H9 (cell line): ENCODE data around the gene OR52M1. TPM values are rescaled to one million over a fixed set of nuclear protein-coding genes. Genes with fewer than 3 reads are reported as not detected.
"Not testable (repeated sequence)": the region's sequence is repeated elsewhere in the genome, so short reads cannot be mapped to it uniquely, and the experiment has no call there.

Source experiments
- DNase-seq: peaks from one replicate; pipeline ENCODE4 v3.0.0-alpha.2; 2017
- H2AFZ ChIP-seq: one replicate; pipeline ENCODE4 v1.6.1; 2013; ENCODE audit warnings: mild to moderate bottlenecking, low read length, control low read depth, moderate library complexity
- H2AK5ac ChIP-seq: 2 replicates; pipeline ENCODE4 v1.6.1; 2013; ENCODE audit warnings: low read length, control low read depth, mixed read lengths; ENCODE audit not compliant: insufficient read length
- H2BK120ac ChIP-seq: one replicate; pipeline ENCODE4 v1.6.1; 2013; ENCODE audit warnings: low read depth, mild to moderate bottlenecking, low read length, control low read depth, inconsistent platforms; ENCODE audit not compliant: poor library complexity, severe bottlenecking
- H2BK12ac ChIP-seq: 2 replicates; pipeline ENCODE4 v1.6.1; 2013; ENCODE audit warnings: low read length, control low read depth, mixed read lengths, low read depth; ENCODE audit not compliant: insufficient read length
- H2BK15ac ChIP-seq: 2 replicates; pipeline ENCODE4 v1.6.1; 2013; ENCODE audit warnings: low read depth, low read length, control low read depth
- H2BK20ac ChIP-seq: one replicate; pipeline ENCODE4 v1.6.1; 2013; ENCODE audit warnings: low read depth, mild to moderate bottlenecking, low read length, control low read depth, inconsistent platforms; ENCODE audit not compliant: poor library complexity, severe bottlenecking
- H2BK5ac ChIP-seq: 2 replicates; pipeline ENCODE4 v1.6.1; 2013; ENCODE audit warnings: low read length, control low read depth, mixed read lengths; ENCODE audit not compliant: insufficient read length
- H3K14ac ChIP-seq: 2 replicates; pipeline ENCODE4 v1.6.1; 2013; ENCODE audit warnings: low read length, control low read depth; ENCODE audit not compliant: insufficient read depth
- H3K18ac ChIP-seq: 2 replicates; pipeline ENCODE4 v1.6.1; 2013; ENCODE audit warnings: low read depth, mild to moderate bottlenecking, mixed read lengths, low read length, control low read depth; ENCODE audit not compliant: insufficient read length
- H3K23ac ChIP-seq: 2 replicates; pipeline ENCODE4 v1.6.1; 2013; ENCODE audit warnings: low read length, control low read depth, mixed read lengths, low read depth; ENCODE audit not compliant: insufficient read length
- H3K23me2 ChIP-seq: 2 replicates; pipeline ENCODE4 v1.6.1; 2013; ENCODE audit warnings: low read depth, mild to moderate bottlenecking, mixed read lengths, low read length, control low read depth; ENCODE audit not compliant: insufficient read length, poor library complexity, severe bottlenecking
- H3K27ac ChIP-seq: 2 replicates; pipeline ENCODE4 v1.5.1; 2013; ENCODE audit warnings: low read length, control low read depth, mixed read lengths, low read depth; ENCODE audit not compliant: insufficient read length
- H3K27me3 ChIP-seq: 2 replicates; pipeline ENCODE4 v1.6.1; 2013; ENCODE audit warnings: low read length, control low read depth, inconsistent platforms; ENCODE audit not compliant: insufficient read depth
- H3K4ac ChIP-seq: 2 replicates; pipeline ENCODE4 v1.6.1; 2013; ENCODE audit warnings: low read depth, mild to moderate bottlenecking, control low read depth, inconsistent platforms, low read length, moderate library complexity
- H3K4me1 ChIP-seq: 2 replicates; pipeline ENCODE4 v1.6.1; 2013; ENCODE audit warnings: low read length, control low read depth, inconsistent platforms; ENCODE audit not compliant: insufficient read depth
- H3K4me2 ChIP-seq: 2 replicates; pipeline ENCODE4 v1.6.1; 2013; ENCODE audit warnings: low read length, control low read depth, mixed read lengths; ENCODE audit not compliant: insufficient read length, insufficient read depth
- H3K56ac ChIP-seq: 2 replicates; pipeline ENCODE4 v1.6.1; 2013; ENCODE audit warnings: low read depth, mild to moderate bottlenecking, mixed read lengths, low read length, control low read depth; ENCODE audit not compliant: insufficient read length
- H3K79me1 ChIP-seq: 2 replicates; pipeline ENCODE4 v1.6.1; 2013; ENCODE audit warnings: low read depth, mild to moderate bottlenecking, moderate library complexity, low read length, control low read depth, inconsistent platforms; ENCODE audit not compliant: insufficient read depth, poor library complexity, severe bottlenecking
- H3K79me2 ChIP-seq: 2 replicates; pipeline ENCODE4 v1.6.1; 2013; ENCODE audit warnings: low read length, control low read depth, inconsistent platforms; ENCODE audit not compliant: insufficient read depth
- H3K9ac ChIP-seq: 2 replicates; pipeline ENCODE4 v1.6.1; 2013; ENCODE audit warnings: low read length, control low read depth, mixed read lengths; ENCODE audit not compliant: insufficient read length; ENCODE audit errors: extremely low read depth
- H3K9me3 ChIP-seq: one replicate; pipeline ENCODE4 v1.6.1; 2013; ENCODE audit warnings: low read depth, low read length, inconsistent platforms; ENCODE audit not compliant: control insufficient read depth
- H3T11ph ChIP-seq: one replicate; pipeline ENCODE4 v1.6.1; 2013; ENCODE audit warnings: mild to moderate bottlenecking, low read length, control low read depth, inconsistent platforms
- H4K20me1 ChIP-seq: one replicate; pipeline ENCODE4 v1.6.1; 2013; ENCODE audit not compliant: control insufficient read depth, insufficient read length, insufficient read depth
- H4K5ac ChIP-seq: 2 replicates; pipeline ENCODE4 v1.6.1; 2013; ENCODE audit warnings: low read depth, mild to moderate bottlenecking, mixed read lengths, low read length, control low read depth; ENCODE audit not compliant: insufficient read length
- H4K8ac ChIP-seq: replicated peaks from 2 replicates; pipeline ENCODE4 v1.6.1; 2013; ENCODE audit warnings: low read length, control low read depth, mixed read lengths, low read depth; ENCODE audit not compliant: insufficient read length
- H4K91ac ChIP-seq: 2 replicates; pipeline ENCODE4 v1.6.1; 2013; ENCODE audit warnings: low read depth, mild to moderate bottlenecking, moderate library complexity, mixed read lengths, low read length, control low read depth; ENCODE audit not compliant: insufficient read length
- H3K27ac Mint-ChIP-seq, 3 experiments: 2 replicates in 2 of 3; 3 replicates in 1 of 3; pipeline ENCODE4 v1.8.0; 2020 to 2021; ENCODE audit warnings: mixed read lengths in 3 of 3, mild to moderate bottlenecking in 1 of 3, moderate library complexity in 1 of 3
- H3K27me3 Mint-ChIP-seq: 2 replicates; pipeline ENCODE4 v1.8.0; 2021; ENCODE audit warnings: low read depth, mild to moderate bottlenecking, moderate library complexity, mixed read lengths
- H3K36me3 Mint-ChIP-seq, 3 experiments: 2 replicates in 2 of 3; 3 replicates in 1 of 3; pipeline ENCODE4 v1.8.0; 2020 to 2021; ENCODE audit warnings: low read depth in 3 of 3, mixed read lengths in 3 of 3; ENCODE audit not compliant: insufficient read depth in 1 of 3
- H3K4me1 Mint-ChIP-seq, 2 experiments: 2 replicates each; pipeline ENCODE4 v1.8.0; 2020; ENCODE audit warnings: mixed read lengths in 2 of 2
- H3K4me3 Mint-ChIP-seq, 2 experiments: 2 replicates in 1 of 2; 3 replicates in 1 of 2; pipeline ENCODE4 v1.8.0; 2020 to 2021; ENCODE audit warnings: mild to moderate bottlenecking in 2 of 2, mixed read lengths in 2 of 2, moderate library complexity in 1 of 2
- H3K9me3 Mint-ChIP-seq, 2 experiments: 2 replicates in 1 of 2; 3 replicates in 1 of 2; pipeline ENCODE4 v1.8.0; 2020; ENCODE audit warnings: mild to moderate bottlenecking in 2 of 2, mixed read lengths in 2 of 2, moderate library complexity in 1 of 2
- WGBS: extraction: QIAGEN DNeasy Blood & Tissue Kit; methylation state at CpG from one replicate; pipeline ENCODE4 v1.1.7; 2013; ENCODE audit warnings: missing lambda C conversion rate, low lambda C conversion rate, mixed read lengths; ENCODE audit not compliant: insufficient read length; ENCODE audit errors: extremely low coverage; 5-methylcytosine and 5-hydroxymethylcytosine counted together
- total RNA-seq: library from RNA; stranded (reverse); gene quantifications from 2 replicates; pipeline ENCODE4 v1.2.1, GENCODE V29; 2021
- TF ChIP-seq, protein P1 (sequence below): fragments of 200-600 bp; sonication (generic); conservative IDR thresholded peaks from 3 replicates; pipeline ENCODE4 v1.8.0; 2021; ENCODE audit warnings: antibody characterized with exemption, mild to moderate bottlenecking

OR52M1 gene
- total RNA-seq, 1 experiment from 2014 or later = not detected

DNA sequence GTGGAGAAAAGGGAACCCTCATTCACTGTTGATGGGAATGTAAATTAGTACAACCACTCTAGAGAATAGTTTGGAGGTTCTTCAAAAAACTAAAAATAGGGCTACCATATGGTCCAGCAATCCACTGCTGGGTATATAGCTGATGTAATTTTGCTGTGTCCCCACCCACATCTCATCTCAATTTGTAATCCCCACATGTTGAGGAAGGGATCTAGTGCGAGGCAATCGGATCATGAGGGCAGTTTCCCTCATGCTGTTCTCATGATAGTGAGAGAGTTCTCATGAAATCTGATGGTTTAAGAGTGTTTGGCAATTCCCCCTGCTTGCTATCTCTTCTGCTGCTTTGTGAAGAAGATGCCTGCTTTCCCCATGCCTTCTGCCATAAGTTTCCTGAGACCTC is 17.1 kb upstream of the OR52M1 start:
- Histone ChIP-seq H2AK5ac (no peak overlapping the region), H3K9me3 (no peaks in the 10 kb centered on the region), H3K14ac (no peak overlapping the region), H4K8ac (no peak overlapping the region), H3K79me1 (no peaks in the 10 kb centered on the region), H4K20me1 (no peaks in the 10 kb centered on the region), H3K18ac (no peak overlapping the region), H2BK120ac (no peak overlapping the region), H2BK20ac (no peak overlapping the region), H4K91ac (no peak overlapping the region), H3T11ph (no peak overlapping the region), H3K9ac (no peak overlapping the region), H3K56ac (no peak overlapping the region), H4K5ac (no peak overlapping the region), H3K27ac (no peak overlapping the region), H2BK15ac (no peak overlapping the region), H3K23me2 (no peaks in the 10 kb centered on the region), H3K23ac (no peak overlapping the region), H2BK5ac (no peak overlapping the region), H2AFZ (no peak overlapping the region), H3K27me3 (no peaks in the 10 kb centered on the region), H2BK12ac (no peak overlapping the region), H3K4me1 (no peaks in the 10 kb centered on the region), H3K4ac (no peak overlapping the region), H3K79me2 (no peaks in the 10 kb centered on the region), H3K4me2 (no peak overlapping the region)
- no peaks in the 10 kb centered on the region for H3K4me1 Mint-ChIP-seq
- peaks cover 2% of the 10 kb centered on the region for H3K27me3 Mint-ChIP-seq
- DNase-seq = no peak
- H3K36me3 Mint-ChIP-seq = peaks cover 0 to 8% (median 3%) of the 10 kb centered on the region in 3 experiments; a peak in 4 of 7 replicates
- H3K4me3 Mint-ChIP-seq = no peak overlapping the region
- peaks cover 9 to 14% of the 10 kb centered on the region in 2 experiments; a peak in 4 of 5 replicates for H3K9me3 Mint-ChIP-seq
- H3K27ac Mint-ChIP-seq = no peak overlapping the region
- no CpG with 5 or more reads among the region's 2 CpGs for WGBS
- TF ChIP-seq, protein P1, sequence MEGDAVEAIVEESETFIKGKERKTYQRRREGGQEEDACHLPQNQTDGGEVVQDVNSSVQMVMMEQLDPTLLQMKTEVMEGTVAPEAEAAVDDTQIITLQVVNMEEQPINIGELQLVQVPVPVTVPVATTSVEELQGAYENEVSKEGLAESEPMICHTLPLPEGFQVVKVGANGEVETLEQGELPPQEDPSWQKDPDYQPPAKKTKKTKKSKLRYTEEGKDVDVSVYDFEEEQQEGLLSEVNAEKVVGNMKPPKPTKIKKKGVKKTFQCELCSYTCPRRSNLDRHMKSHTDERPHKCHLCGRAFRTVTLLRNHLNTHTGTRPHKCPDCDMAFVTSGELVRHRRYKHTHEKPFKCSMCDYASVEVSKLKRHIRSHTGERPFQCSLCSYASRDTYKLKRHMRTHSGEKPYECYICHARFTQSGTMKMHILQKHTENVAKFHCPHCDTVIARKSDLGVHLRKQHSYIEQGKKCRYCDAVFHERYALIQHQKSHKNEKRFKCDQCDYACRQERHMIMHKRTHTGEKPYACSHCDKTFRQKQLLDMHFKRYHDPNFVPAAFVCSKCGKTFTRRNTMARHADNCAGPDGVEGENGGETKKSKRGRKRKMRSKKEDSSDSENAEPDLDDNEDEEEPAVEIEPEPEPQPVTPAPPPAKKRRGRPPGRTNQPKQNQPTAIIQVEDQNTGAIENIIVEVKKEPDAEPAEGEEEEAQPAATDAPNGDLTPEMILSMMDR = no peak

DNA sequence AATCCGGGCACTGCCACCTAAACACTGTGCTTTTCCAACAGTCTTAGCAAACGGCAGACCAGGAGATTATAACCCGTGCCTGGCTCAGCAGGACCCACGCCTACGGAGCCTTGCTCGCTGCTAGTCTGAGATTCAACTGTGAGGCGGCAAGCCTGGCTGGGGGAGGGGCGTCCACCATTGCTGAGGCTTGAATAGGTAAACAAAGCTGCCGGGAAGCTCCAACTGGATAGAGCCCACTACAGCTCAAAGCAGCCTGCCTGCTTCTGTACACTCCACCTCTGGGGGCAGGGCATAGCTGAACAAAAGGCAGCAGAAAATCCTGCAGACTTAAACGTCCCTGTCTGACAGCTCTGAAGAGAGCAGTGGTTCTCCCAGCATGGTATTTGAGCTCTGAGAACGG is 13.3 kb upstream of the OR52M1 start:
- H3K9me3 ChIP-seq, H3K4me1 Mint-ChIP-seq, H3K23me2 ChIP-seq, H3T11ph ChIP-seq, H3K36me3 Mint-ChIP-seq, H3K18ac ChIP-seq, H3K79me1 ChIP-seq, H3K79me2 ChIP-seq, H2BK15ac ChIP-seq, H3K14ac ChIP-seq, H3K27me3 ChIP-seq, DNase-seq, H3K27ac Mint-ChIP-seq, H4K8ac ChIP-seq, H3K4me1 ChIP-seq, H3K9ac ChIP-seq, H3K56ac ChIP-seq, H2BK20ac ChIP-seq, H4K20me1 ChIP-seq, H3K27ac ChIP-seq, H3K23ac ChIP-seq, H2BK5ac ChIP-seq, H2AFZ ChIP-seq, H4K5ac ChIP-seq, H3K4ac ChIP-seq, H3K4me2 ChIP-seq, H2AK5ac ChIP-seq, H4K91ac ChIP-seq, H2BK120ac ChIP-seq, H3K4me3 Mint-ChIP-seq, H2BK12ac ChIP-seq: not testable (repeated sequence)
- WGBS = no CpG with 5 or more reads among the region's 11 CpGs
- peaks cover 9 to 14% of the 10 kb centered on the region in 2 experiments; a peak in 4 of 5 replicates for H3K9me3 Mint-ChIP-seq
- peaks cover 11% of the 10 kb centered on the region for H3K27me3 Mint-ChIP-seq
